GM23338 (cell line): ENCODE data around the gene MACROD1. TPM values are rescaled to one million over a fixed set of nuclear protein-coding genes. Genes with fewer than 3 reads are reported as not detected.

Source experiments
- ATAC-seq: fragments of 200-7000 bp; cut with Tn5 transposase; 3 replicates; pipeline ENCODE4 v1.9.1; 2020
- DNase-seq: peaks from one replicate; pipeline ENCODE4 v3.0.0-alpha.2; 2015; ENCODE audit warnings: low spot score
- H2AFZ ChIP-seq: fragments of 200-600 bp; sonication (generic); 2 replicates; pipeline ENCODE4 v1.8.0; 2016; ENCODE audit warnings: antibody characterized with exemption, mild to moderate bottlenecking, moderate library complexity
- H3F3A ChIP-seq: fragments of 200-600 bp; sonication (generic); replicated peaks from 2 replicates; pipeline ENCODE4 v1.8.0; 2017; ENCODE audit warnings: antibody characterized with exemption, mixed run types, low read depth
- H3K27ac ChIP-seq: fragments of 200-600 bp; sonication (generic); 2 replicates; pipeline ENCODE4 v1.6.1; 2016; ENCODE audit warnings: low read depth
- H3K27me3 ChIP-seq: fragments of 200-600 bp; sonication (generic); 2 replicates; pipeline ENCODE4 v1.8.0; 2016; ENCODE audit warnings: mild to moderate bottlenecking, mixed run types, moderate library complexity; ENCODE audit not compliant: insufficient read depth
- H3K36me3 ChIP-seq: fragments of 200-600 bp; sonication (generic); 2 replicates; pipeline ENCODE4 v1.8.0; 2016; ENCODE audit warnings: mild to moderate bottlenecking; ENCODE audit not compliant: insufficient read depth
- H3K4me1 ChIP-seq: fragments of 200-600 bp; sonication (generic); 2 replicates; pipeline ENCODE4 v1.8.0; 2016; ENCODE audit warnings: mild to moderate bottlenecking, moderate library complexity; ENCODE audit not compliant: insufficient read depth
- H3K4me2 ChIP-seq: fragments of 200-600 bp; sonication (generic); 2 replicates; pipeline ENCODE4 v1.7.1; 2017; ENCODE audit warnings: mixed run types
- H3K4me3 ChIP-seq: fragments of 200-600 bp; sonication (generic); 2 replicates; pipeline ENCODE4 v1.6.1; 2016; ENCODE audit warnings: mixed run types
- H3K79me2 ChIP-seq: fragments of 200-600 bp; sonication (generic); replicated peaks from 2 replicates; pipeline ENCODE4 v1.8.0; 2017; ENCODE audit warnings: mild to moderate bottlenecking; ENCODE audit not compliant: insufficient read depth
- H3K9me2 ChIP-seq: fragments of 200-600 bp; sonication (generic); 2 replicates; pipeline ENCODE4 v1.8.0; 2017; ENCODE audit not compliant: insufficient read depth
- H4K20me1 ChIP-seq: fragments of 200-600 bp; sonication (generic); replicated peaks from 2 replicates; pipeline ENCODE4 v1.8.0; 2017; ENCODE audit warnings: mild to moderate bottlenecking; ENCODE audit not compliant: insufficient read depth
- H3K27ac Mint-ChIP-seq: 2 replicates; pipeline ENCODE4 v1.8.0; 2020; ENCODE audit warnings: inconsistent platforms, mild to moderate bottlenecking, moderate library complexity, mixed read lengths
- H3K27me3 Mint-ChIP-seq: 3 replicates; pipeline ENCODE4 v1.8.0; 2022; ENCODE audit warnings: low read depth, mild to moderate bottlenecking, moderate library complexity, mixed read lengths, inconsistent platforms; ENCODE audit not compliant: insufficient read depth, poor library complexity
- H3K36me3 Mint-ChIP-seq: 3 replicates; pipeline ENCODE4 v1.8.0; 2021; ENCODE audit warnings: low read depth, mild to moderate bottlenecking, inconsistent platforms, moderate library complexity, mixed read lengths
- H3K4me1 Mint-ChIP-seq: 3 replicates; pipeline ENCODE4 v1.8.0; 2020; ENCODE audit warnings: mild to moderate bottlenecking, inconsistent platforms, mixed read lengths
- H3K4me3 Mint-ChIP-seq: 3 replicates; pipeline ENCODE4 v1.8.0; 2021; ENCODE audit warnings: moderate library complexity, mild to moderate bottlenecking, inconsistent platforms, mixed read lengths
- H3K9me3 Mint-ChIP-seq: 3 replicates; pipeline ENCODE4 v1.8.0; 2020; ENCODE audit warnings: moderate library complexity, mild to moderate bottlenecking, inconsistent platforms, mixed read lengths
- EZH2 ChIP-seq: fragments of 200-600 bp; sonication (generic); IDR thresholded peaks from one replicate; pipeline ENCODE4 v1.8.0; 2017; ENCODE audit warnings: antibody characterized with exemption, mild to moderate bottlenecking, low read depth; ENCODE audit not compliant: unreplicated experiment
- EZH2phosphoT487 ChIP-seq: fragments of 200-600 bp; sonication (generic); IDR thresholded peaks from one replicate; pipeline ENCODE4 v1.8.1; 2018; ENCODE audit warnings: antibody characterized with exemption; ENCODE audit not compliant: unreplicated experiment
- NANOG ChIP-seq: IDR thresholded peaks from 2 replicates; pipeline ENCODE4 v1.6.1; 2016; ENCODE audit warnings: antibody characterized with exemption, borderline replicate concordance
- POLR2AphosphoS5 ChIP-seq: IDR thresholded peaks from 2 replicates; pipeline ENCODE4 v1.6.1; 2016; ENCODE audit warnings: antibody characterized with exemption, low read depth
- ZNF331 ChIP-seq: fragments of 250-450 bp; sonication (Bioruptor Pico); IDR thresholded peaks from 2 replicates; pipeline ENCODE4 v1.5.0; 2020; ENCODE audit warnings: low read depth, mild to moderate bottlenecking, moderate library complexity
- polyA plus RNA-seq: library from polyadenylated mRNA; unstranded; fragments of >200 nt; fragmentation: Nextera tagmentation; extraction: Ambion mirVana; gene quantifications from 2 replicates; pipeline ENCODE4 v1.2.1, GENCODE V29; 2016
- total RNA-seq: library from RNA; depleted of rRNA; stranded (reverse); fragments of >200 nt; shearing (Covaris generic); gene quantifications from 2 replicates; pipeline ENCODE4 v1.2.3, GENCODE V29; 2014
- TF ChIP-seq, protein P1 (sequence below): fragments of 250-450 bp; sonication (Bioruptor Pico); IDR thresholded peaks from 2 replicates; pipeline ENCODE4 v1.5.0; 2020; ENCODE audit warnings: mild to moderate bottlenecking, moderate library complexity

The MACROD1 gene
- total and polyA plus RNA-seq, 2 experiments from 2014 or later = 33.0 to 51.6 TPM

DNA sequence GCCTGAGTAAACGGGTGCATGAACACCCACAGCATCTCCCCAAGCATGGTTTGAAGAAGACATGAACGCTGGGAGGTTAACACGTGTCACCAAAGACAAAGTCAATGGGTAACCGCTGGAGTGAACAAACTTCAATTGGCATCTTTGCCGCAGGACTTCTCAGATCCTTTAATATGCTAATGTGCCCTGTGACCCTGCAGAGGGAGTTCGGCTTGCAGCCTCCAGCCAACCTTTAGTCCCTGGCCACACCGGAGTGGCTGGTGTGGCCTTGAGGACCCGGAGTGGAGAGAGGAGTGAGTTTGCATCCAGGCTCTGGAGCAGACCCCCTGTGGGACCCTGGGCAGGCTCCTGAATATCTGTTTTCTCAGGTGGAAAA lies 73.2 kb downstream of the MACROD1 start:
- Mint-ChIP-seq H3K9me3 (no peaks in the 10 kb centered on the region), H3K4me1 (peaks cover 38% of the 10 kb centered on the region), H3K27me3 (peaks cover 34% of the 10 kb centered on the region), H3K36me3 (no peaks in the 10 kb centered on the region), H3K27ac (no peak overlapping the region), H3K4me3 (no peak overlapping the region; the same call in 2 of the 3 replicates)
- H3F3A ChIP-seq = 0 out of 2 replicates have a peak, but pooled peaks cover 17% of the 10 kb centered on the region
- ATAC-seq (peak; percentile 8; the same call in 2 of the 3 replicates), DNase-seq (no peak)
- H3K36me3 ChIP-seq = no peaks in the 10 kb centered on the region
- H2AFZ ChIP-seq = no peak overlapping the region
- H3K4me2 ChIP-seq = no peak overlapping the region
- no peak overlapping the region for H3K27ac ChIP-seq
- peaks cover 9% of the 10 kb centered on the region for H3K4me1 ChIP-seq
- H4K20me1 ChIP-seq = peaks cover 8% of the 10 kb centered on the region
- no peaks in the 10 kb centered on the region for H3K9me2 ChIP-seq
- TF ChIP-seq EZH2phosphoT487 (no peak), NANOG (no peak), ZNF331 (no peak), POLR2AphosphoS5 (no peak)
- TF ChIP-seq, protein P1, sequence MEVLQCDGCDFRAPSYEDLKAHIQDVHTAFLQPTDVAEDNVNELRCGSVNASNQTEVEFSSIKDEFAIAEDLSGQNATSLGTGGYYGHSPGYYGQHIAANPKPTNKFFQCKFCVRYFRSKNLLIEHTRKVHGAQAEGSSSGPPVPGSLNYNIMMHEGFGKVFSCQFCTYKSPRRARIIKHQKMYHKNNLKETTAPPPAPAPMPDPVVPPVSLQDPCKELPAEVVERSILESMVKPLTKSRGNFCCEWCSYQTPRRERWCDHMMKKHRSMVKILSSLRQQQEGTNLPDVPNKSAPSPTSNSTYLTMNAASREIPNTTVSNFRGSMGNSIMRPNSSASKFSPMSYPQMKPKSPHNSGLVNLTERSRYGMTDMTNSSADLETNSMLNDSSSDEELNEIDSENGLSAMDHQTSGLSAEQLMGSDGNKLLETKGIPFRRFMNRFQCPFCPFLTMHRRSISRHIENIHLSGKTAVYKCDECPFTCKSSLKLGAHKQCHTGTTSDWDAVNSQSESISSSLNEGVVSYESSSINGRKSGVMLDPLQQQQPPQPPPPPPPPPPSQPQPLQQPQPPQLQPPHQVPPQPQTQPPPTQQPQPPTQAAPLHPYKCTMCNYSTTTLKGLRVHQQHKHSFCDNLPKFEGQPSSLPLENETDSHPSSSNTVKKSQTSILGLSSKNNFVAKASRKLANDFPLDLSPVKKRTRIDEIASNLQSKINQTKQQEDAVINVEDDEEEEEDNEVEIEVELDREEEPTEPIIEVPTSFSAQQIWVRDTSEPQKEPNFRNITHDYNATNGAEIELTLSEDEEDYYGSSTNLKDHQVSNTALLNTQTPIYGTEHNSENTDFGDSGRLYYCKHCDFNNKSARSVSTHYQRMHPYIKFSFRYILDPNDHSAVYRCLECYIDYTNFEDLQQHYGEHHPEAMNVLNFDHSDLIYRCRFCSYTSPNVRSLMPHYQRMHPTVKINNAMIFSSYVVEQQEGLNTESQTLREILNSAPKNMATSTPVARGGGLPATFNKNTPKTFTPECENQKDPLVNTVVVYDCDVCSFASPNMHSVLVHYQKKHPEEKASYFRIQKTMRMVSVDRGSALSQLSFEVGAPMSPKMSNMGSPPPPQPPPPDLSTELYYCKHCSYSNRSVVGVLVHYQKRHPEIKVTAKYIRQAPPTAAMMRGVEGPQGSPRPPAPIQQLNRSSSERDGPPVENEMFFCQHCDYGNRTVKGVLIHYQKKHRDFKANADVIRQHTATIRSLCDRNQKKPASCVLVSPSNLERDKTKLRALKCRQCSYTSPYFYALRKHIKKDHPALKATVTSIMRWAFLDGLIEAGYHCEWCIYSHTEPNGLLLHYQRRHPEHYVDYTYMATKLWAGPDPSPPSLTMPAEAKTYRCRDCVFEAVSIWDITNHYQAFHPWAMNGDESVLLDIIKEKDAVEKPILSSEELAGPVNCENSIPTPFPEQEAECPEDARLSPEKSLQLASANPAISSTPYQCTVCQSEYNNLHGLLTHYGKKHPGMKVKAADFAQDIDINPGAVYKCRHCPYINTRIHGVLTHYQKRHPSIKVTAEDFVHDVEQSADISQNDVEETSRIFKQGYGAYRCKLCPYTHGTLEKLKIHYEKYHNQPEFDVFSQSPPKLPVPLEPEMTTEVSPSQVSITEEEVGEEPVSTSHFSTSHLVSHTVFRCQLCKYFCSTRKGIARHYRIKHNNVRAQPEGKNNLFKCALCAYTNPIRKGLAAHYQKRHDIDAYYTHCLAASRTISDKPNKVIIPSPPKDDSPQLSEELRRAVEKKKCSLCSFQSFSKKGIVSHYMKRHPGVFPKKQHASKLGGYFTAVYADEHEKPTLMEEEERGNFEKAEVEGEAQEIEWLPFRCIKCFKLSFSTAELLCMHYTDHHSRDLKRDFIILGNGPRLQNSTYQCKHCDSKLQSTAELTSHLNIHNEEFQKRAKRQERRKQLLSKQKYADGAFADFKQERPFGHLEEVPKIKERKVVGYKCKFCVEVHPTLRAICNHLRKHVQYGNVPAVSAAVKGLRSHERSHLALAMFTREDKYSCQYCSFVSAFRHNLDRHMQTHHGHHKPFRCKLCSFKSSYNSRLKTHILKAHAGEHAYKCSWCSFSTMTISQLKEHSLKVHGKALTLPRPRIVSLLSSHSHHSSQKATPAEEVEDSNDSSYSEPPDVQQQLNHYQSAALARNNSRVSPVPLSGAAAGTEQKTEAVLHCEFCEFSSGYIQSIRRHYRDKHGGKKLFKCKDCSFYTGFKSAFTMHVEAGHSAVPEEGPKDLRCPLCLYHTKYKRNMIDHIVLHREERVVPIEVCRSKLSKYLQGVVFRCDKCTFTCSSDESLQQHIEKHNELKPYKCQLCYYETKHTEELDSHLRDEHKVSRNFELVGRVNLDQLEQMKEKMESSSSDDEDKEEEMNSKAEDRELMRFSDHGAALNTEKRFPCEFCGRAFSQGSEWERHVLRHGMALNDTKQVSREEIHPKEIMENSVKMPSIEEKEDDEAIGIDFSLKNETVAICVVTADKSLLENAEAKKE = no peak
- H3K4me3 ChIP-seq = no peak overlapping the region
- H3K27me3 ChIP-seq = no peaks in the 10 kb centered on the region; the same call in 1 of the 2 replicates
- H3K79me2 ChIP-seq = no peaks in the 10 kb centered on the region

DNA sequence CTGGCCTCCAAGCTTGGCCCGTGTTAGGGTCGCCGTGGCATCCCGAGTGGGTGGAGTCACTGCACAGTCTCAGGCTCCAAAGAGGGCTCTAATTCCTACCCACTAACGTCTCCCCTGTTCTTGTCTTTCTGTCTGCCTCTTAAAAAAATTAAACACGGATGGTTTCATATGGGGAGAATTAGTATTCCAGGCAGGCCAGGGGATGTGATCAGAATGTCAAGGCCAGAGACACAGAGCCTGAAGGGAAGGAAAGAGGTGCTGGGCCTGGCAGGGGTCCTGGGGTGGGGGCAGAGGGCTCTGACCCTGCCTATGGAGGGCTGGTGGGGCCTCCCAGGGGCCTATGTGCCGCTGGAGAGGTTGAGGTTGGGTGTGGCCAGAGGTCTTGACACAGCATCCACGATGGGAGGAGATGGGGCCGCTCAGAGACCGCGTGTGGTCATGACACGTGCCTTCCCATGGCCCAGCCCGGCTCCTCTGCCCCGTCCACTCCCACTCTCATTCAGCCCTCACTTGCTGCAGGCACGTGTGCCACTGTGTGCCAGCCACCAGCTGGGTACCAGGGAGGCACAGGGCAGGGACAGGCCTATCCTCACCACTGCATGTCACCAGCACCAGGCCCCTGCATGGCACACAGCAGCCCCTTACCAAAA lies 73.7 kb downstream of the MACROD1 start:
- ATAC-seq = no peak
- TF ChIP-seq, protein P1 = no peak
- TF ChIP-seq EZH2 = no peak

More for the DNA sequence above, 73.7 kb downstream of the MACROD1 start:
- Histone ChIP-seq H3K4me3 (no peak overlapping the region), H3K36me3 (no peaks in the 10 kb centered on the region), H3K27ac (no peak overlapping the region), H4K20me1 (peaks cover 10% of the 10 kb centered on the region), H3K4me2 (no peak overlapping the region), H3F3A (0 out of 2 replicates have a peak, but pooled peaks cover 17% of the 10 kb centered on the region), H3K9me2 (no peaks in the 10 kb centered on the region), H3K79me2 (no peaks in the 10 kb centered on the region), H3K27me3 (no peaks in the 10 kb centered on the region; the same call in 1 of the 2 replicates), H2AFZ (no peak overlapping the region), H3K4me1 (peaks cover 9% of the 10 kb centered on the region)
- no peaks in the 10 kb centered on the region for H3K36me3 Mint-ChIP-seq
- H3K27me3 Mint-ChIP-seq = peaks cover 34% of the 10 kb centered on the region
- H3K27ac Mint-ChIP-seq = no peak overlapping the region
- H3K9me3 Mint-ChIP-seq = no peaks in the 10 kb centered on the region
- no peak overlapping the region; the same call in 2 of the 3 replicates for H3K4me3 Mint-ChIP-seq
- peaks cover 38% of the 10 kb centered on the region for H3K4me1 Mint-ChIP-seq
- no peak for DNase-seq
